Liver (tissue), 3 donors: ENCODE results near the gene SNRK.

Experiments
- FOXA1 ChIP-seq: IDR thresholded peaks from 2 replicates; pipeline ENCODE4 v1.6.1; 2016; ENCODE audit warnings: antibody characterized with exemption
- RAD21 ChIP-seq, 2 donors: IDR thresholded peaks; 2 replicates each; pipeline ENCODE4 v1.6.1; 2016; ENCODE audit warnings: antibody characterized with exemption in 2 of 2, mild to moderate bottlenecking in 2 of 2
- REST ChIP-seq: IDR thresholded peaks from 2 replicates; pipeline ENCODE4 v1.6.1; 2016; ENCODE audit warnings: antibody characterized with exemption, mild to moderate bottlenecking
- SP1 ChIP-seq: IDR thresholded peaks from 2 replicates; pipeline ENCODE4 v1.6.1; 2018; ENCODE audit warnings: antibody characterized with exemption, mild to moderate bottlenecking
- YY1 ChIP-seq: IDR thresholded peaks from 2 replicates; pipeline ENCODE4 v1.6.1; 2016; ENCODE audit warnings: antibody characterized with exemption, mild to moderate bottlenecking
- TF ChIP-seq, protein P1 (sequence below): IDR thresholded peaks from 2 replicates; pipeline ENCODE4 v1.6.1; 2016; ENCODE audit warnings: antibody characterized with exemption
- TF ChIP-seq, protein P2 (sequence below): fragments of 150-350 bp; IDR thresholded peaks from 2 replicates; pipeline ENCODE4 v1.5.1; 2017; ENCODE audit warnings: improper control_type of control experiment, low read depth, low read length; ENCODE audit not compliant: missing input control
- TF ChIP-seq, protein P3 (sequence below): IDR thresholded peaks from 2 replicates; pipeline ENCODE4 v1.6.1; 2016; ENCODE audit warnings: antibody characterized with exemption
- donor health status: healthy.
- donor health status: healthy.

DNA sequence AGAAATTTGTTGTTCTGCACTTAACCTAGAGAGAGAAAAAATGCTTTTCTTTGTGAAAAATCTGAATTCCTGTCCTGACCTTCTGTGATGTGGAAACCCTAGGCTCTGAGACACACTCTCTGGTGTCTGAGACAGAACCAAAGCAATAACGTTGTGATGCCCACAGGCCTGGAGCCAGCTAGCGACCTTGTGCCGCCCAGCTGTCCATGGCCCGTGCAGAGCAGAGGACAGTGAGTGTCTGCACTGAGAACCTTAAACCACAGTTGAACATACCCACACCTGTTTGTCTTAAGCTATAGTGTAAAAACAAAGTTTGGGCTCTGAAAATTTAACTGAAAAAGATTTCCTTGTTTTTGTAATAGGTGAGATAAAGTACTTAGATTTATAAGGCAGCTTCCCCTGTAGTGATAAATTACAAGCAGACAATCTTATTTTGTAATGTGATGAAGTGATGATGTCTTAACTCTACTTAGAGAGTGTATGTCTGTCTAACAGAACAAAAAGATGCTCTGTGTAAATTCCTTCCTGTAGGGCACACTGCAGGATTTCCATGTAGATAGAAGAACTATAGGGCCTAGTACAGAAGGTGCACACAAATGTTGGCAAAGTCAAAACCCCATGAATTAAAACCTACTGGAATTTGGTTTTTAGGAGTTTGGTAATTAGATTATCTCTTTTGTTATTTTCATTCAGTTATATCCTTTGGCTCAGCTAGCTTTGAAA lies 62.7 kb downstream of the SNRK start:
- TF ChIP-seq, protein P1, sequence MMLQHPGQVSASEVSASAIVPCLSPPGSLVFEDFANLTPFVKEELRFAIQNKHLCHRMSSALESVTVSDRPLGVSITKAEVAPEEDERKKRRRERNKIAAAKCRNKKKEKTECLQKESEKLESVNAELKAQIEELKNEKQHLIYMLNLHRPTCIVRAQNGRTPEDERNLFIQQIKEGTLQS: no peak
- TF ChIP-seq, protein P2, sequence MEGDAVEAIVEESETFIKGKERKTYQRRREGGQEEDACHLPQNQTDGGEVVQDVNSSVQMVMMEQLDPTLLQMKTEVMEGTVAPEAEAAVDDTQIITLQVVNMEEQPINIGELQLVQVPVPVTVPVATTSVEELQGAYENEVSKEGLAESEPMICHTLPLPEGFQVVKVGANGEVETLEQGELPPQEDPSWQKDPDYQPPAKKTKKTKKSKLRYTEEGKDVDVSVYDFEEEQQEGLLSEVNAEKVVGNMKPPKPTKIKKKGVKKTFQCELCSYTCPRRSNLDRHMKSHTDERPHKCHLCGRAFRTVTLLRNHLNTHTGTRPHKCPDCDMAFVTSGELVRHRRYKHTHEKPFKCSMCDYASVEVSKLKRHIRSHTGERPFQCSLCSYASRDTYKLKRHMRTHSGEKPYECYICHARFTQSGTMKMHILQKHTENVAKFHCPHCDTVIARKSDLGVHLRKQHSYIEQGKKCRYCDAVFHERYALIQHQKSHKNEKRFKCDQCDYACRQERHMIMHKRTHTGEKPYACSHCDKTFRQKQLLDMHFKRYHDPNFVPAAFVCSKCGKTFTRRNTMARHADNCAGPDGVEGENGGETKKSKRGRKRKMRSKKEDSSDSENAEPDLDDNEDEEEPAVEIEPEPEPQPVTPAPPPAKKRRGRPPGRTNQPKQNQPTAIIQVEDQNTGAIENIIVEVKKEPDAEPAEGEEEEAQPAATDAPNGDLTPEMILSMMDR: no peak
- TF ChIP-seq SP1 (no peak), YY1 (no peak), RAD21 (IDR thresholded peaks at IDR 0.05) (no peak), FOXA1 (no peak), REST (no peak)
- TF ChIP-seq, protein P3, sequence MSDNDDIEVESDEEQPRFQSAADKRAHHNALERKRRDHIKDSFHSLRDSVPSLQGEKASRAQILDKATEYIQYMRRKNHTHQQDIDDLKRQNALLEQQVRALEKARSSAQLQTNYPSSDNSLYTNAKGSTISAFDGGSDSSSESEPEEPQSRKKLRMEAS: no peak
